Neural progenitor cell (in vitro differentiated cells): ENCODE measurements around the gene AARS2.

Experiments used
- CTCF ChIP-seq: fragments of 200-600 bp; sonication (generic); IDR thresholded peaks from 2 replicates; pipeline ENCODE4 v1.5.1; 2017; ENCODE audit warnings: antibody characterized with exemption, mild to moderate bottlenecking
- EZH2 ChIP-seq: fragments of 200-600 bp; sonication (generic); IDR thresholded peaks from 2 replicates; pipeline ENCODE4 v1.6.1; 2017; ENCODE audit warnings: antibody characterized with exemption, mild to moderate bottlenecking, moderate library complexity

- TF ChIP-seq CTCF, result no peak
- no peak for TF ChIP-seq EZH2
Observed at GRCh38 chr6:44254191-44255104, 58.7 kb downstream of the AARS2 start.
